GM21390 (cell line): ENCODE measurements around the gene NKAIN2.
"Not testable (repeated sequence)": the region's sequence is repeated elsewhere in the genome, so short reads cannot be mapped to it uniquely, and the experiment has no call there.

Experiments used
- ATAC-seq: cut with Tn5 transposase; IDR thresholded peaks from one replicate; pipeline ENCODE4 v1.9.1; 2021; ENCODE audit not compliant: unreplicated experiment

The NKAIN2 gene

GRCh38 chr6:124539096-124539495, 735.4 kb downstream of the NKAIN2 start:
- no peak for ATAC-seq

GRCh38 chr6:124541573-124541972, 737.9 kb downstream of the NKAIN2 start:
- no peak for ATAC-seq

- no peak for ATAC-seq
Measured at GRCh38 chr6:124546601-124547000, 742.9 kb downstream of the NKAIN2 start.

GRCh38 chr6:124551711-124552233, 748.1 kb downstream of the NKAIN2 start:
- no peak for ATAC-seq

- ATAC-seq: no peak
Measured at GRCh38 chr6:124557873-124558272, 754.2 kb downstream of the NKAIN2 start.

- not testable (repeated sequence) for ATAC-seq
Measured at GRCh38 chr6:124560078-124560477, 756.4 kb downstream of the NKAIN2 start.

GRCh38 chr6:124560873-124561567, 757.4 kb downstream of the NKAIN2 start:
- no peak for ATAC-seq

GRCh38 chr6:124561635-124562130, 758.0 kb downstream of the NKAIN2 start:
- ATAC-seq: no peak

GRCh38 chr6:124564125-124564524, 760.5 kb downstream of the NKAIN2 start:
- ATAC-seq: not testable (repeated sequence)

- no peak for ATAC-seq
Measured at GRCh38 chr6:124567401-124567800, 763.7 kb downstream of the NKAIN2 start.

- ATAC-seq: no peak
Measured at GRCh38 chr6:124573953-124574352, 770.3 kb downstream of the NKAIN2 start.

- no peak for ATAC-seq
Measured at GRCh38 chr6:124577734-124578281, 774.1 kb downstream of the NKAIN2 start.

- no peak for ATAC-seq
Measured at GRCh38 chr6:124590001-124590400, 786.3 kb downstream of the NKAIN2 start.

GRCh38 chr6:124599656-124600055, 796.0 kb downstream of the NKAIN2 start:
- no peak for ATAC-seq

GRCh38 chr6:124604719-124605118, 801.1 kb downstream of the NKAIN2 start:
- no peak for ATAC-seq

- ATAC-seq: no peak
Measured at GRCh38 chr6:124607119-124607627, 803.5 kb downstream of the NKAIN2 start.

GRCh38 chr6:124613031-124613430, 809.4 kb downstream of the NKAIN2 start:
- no peak for ATAC-seq

GRCh38 chr6:124622351-124622750, 818.7 kb downstream of the NKAIN2 start:
- no peak for ATAC-seq

GRCh38 chr6:124633655-124634054, 830.0 kb downstream of the NKAIN2 start:
- ATAC-seq: no peak

GRCh38 chr6:124640432-124640831, 836.8 kb downstream of the NKAIN2 start:
- ATAC-seq: no peak

GRCh38 chr6:124655866-124656265, 852.2 kb downstream of the NKAIN2 start:
- ATAC-seq: no peak

- ATAC-seq: no peak
Measured at GRCh38 chr6:124658053-124658452, 854.4 kb downstream of the NKAIN2 start.
